NCI-H446 treated with DMSO at 0.1 percent for 48 hours (cell line): ENCODE data around the gene ASGR1.
A peak's percentile ranks its signal among the peaks of the same experiment; 100 is the strongest.
"Not testable (repeated sequence)": the region's sequence is repeated elsewhere in the genome, so short reads cannot be mapped to it uniquely, and the experiment has no call there.

ENCODE experiments used
- DNase-seq: peaks from one replicate; lab custom pipeline; 2025; lab: John Stamatoyannopoulos, UW

Gene ASGR1

GRCh38 chr17:7190276-7190917 is 11.2 kb upstream of the ASGR1 start:
- DNase-seq = no peak

GRCh38 chr17:7186241-7186640 is 7.1 kb upstream of the ASGR1 start:
- no peak for DNase-seq

DNA sequence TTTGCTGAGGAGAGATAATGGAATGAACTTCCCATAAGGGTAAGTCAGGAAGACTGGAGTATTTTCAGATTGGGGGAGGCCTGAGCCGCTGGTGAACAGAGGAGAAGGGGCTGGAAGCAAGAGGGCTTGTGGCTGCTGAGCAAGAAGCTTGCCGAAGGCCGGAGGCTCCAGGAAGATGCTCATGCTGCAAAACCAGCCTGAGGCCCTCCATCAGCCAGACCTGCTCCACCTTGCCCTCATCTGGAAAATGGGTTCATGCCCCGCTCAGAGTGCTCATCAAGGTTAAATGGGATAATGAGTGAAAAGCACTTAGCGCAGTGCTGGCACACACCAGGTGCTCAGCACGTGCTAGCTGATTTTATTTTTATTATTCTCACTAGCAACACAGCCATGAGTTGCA is 5.5 kb upstream of the ASGR1 start:
- DNase-seq = no peak

- no peak for DNase-seq
These were observed 4.9 kb upstream of the ASGR1 start for GRCh38 chr17:7184091-7184488.

GRCh38 chr17:7183433-7184090 is 4.4 kb upstream of the ASGR1 start:
- DNase-seq = no peak

DNA sequence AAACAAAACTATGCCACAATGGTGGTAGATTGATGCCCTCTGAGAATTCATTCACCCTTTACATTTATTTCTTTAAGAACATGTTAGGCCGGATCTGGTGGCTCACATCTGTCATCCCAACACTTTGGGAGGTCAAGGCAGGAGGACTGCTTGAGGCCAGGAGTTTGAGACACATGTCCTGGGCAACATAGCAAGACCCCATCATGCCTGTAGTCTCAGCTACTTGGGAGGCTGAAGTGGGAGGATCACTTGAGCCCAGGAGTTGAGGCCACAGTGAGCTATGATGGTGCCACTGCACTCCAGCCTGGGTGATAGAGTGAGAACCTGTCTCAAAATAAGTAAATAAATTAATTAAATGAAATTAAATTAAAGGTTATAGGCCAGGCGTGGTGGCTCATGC is 2.9 kb upstream of the ASGR1 start:
- not testable (repeated sequence) for DNase-seq

DNA sequence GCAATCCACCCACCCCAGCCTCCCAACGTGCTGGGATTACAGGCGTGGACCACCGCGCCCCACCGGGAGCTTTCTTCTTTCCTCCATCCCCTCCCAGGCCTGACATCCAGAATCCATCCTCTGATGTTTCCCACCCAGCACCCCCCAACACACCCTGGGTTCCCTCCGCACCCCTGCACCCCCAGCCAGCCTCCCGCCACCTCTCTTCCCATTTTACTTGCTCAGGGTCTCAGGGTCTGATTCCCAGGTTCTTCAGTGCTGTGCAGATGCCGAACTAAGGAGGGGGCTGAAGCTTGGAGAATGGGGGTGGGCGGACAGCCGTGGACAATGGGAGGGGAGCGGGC is 225 bp downstream of the ASGR1 start:
- DNase-seq = no peak

- no peak for DNase-seq
These were observed 1.2 kb downstream of the ASGR1 start for GRCh38 chr17:7177954-7178477.

GRCh38 chr17:7177191-7177953 is 1.8 kb downstream of the ASGR1 start:
- DNase-seq = peak; percentile 4

GRCh38 chr17:7176841-7177190 is 2.4 kb downstream of the ASGR1 start:
- no peak for DNase-seq

DNA sequence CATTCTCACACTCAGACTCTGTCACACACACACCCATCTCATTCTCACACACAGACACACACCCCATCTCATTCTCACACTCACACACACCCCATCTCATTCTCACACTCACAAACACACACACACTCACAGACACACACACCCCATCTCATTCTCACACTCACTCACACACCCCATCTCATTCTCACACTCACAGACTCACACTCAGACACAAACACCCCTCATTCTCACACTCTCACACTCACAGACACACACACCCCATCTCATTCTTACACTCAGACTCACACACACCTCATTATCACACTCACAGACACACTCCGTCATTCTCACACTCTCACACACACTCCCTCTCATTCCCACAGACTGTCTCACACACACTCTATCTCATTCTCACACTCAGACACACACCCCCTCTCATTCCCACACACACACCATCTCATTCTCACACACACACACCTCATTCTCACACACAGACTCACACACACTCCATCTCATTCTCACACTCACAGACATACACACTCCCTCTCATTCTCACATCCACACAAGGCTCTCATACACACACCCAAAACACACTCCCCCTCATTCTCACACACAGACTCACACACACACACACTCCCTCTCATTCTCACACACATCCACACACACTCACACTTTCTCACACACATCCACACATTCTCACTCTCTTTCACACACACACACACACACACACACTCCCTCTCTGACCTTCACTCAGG is 2.9 kb downstream of the ASGR1 start:
- no peak for DNase-seq

GRCh38 chr17:7175330-7175733 is 3.8 kb downstream of the ASGR1 start:
- DNase-seq = no peak

GRCh38 chr17:7174603-7175326 is 4.4 kb downstream of the ASGR1 start:
- DNase-seq = no peak

- no peak for DNase-seq
These were observed 5.2 kb downstream of the ASGR1 start for GRCh38 chr17:7173687-7174602.

- DNase-seq = not testable (repeated sequence)
These were observed 6.5 kb downstream of the ASGR1 start for GRCh38 chr17:7172522-7173191.

DNA sequence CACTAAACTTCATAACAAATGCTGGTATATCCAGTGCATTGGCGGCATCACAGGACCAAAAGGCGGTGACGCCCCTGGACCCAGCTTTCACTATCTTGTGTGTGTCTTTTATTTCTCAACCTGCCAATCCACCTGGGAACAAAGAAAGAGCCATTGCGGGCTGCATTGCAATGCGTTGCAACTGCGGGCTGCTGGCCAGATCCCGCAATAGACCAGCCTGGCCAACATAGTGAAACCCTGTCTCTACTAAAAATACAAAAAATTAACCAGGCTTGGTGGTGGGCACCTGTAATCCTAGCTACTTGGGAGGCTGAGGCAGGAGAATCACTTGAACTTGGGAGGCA is 9.6 kb downstream of the ASGR1 start:
- DNase-seq = not testable (repeated sequence)

DNA sequence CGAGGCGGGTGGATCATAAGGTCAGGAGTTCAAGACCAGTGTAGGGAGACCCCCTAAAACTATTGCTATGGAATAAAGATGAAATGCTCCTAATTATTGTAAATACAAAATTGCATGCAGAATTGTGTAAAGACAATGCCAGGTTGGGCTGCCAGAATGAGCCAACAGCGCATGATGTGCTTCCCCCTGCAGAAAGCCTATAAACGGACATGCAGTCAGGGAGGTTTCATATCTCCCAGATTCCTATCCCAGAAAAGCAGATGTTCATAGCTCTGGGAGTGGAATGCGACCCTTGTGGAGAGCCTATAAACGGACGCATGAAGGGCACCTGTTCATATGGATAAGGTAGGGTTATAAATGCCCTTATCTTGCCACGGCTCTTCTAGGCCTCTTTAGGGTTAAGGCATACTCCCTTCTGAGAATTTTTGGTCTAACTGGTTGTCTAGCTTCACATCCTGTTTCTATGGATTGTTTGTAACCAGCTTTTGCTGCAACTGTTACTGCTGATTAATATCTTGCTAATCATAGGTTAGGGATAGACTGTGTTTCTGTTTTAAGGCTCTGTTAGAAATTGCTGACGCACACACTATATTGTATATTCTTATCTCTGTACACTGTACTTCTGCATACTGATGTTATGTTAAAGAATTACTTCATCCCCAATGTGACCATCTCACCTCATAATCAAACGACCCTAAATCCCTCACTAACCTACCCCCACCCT is 10.2 kb downstream of the ASGR1 start:
- not testable (repeated sequence) for DNase-seq

- DNase-seq = no peak
These were observed 11.3 kb downstream of the ASGR1 start for GRCh38 chr17:7167832-7168231.

DNA sequence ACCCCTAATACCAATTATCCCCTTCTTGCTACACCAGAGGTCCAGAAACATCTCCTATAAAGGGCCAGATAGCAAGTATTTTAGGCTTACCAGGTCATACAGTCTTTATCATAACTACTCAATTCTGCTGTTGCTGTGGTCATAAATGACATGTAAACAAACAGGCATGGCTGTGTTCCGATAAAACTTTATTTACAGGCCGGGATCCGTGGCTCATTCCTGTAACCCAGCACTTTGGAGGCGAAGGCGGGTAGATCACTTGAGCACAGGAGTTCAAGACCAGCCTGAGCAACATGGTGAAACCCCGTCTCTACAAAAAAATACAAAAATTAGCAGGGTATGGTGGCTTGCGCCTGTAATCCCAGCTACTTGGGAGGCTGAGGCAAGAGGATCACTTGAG is 12.3 kb downstream of the ASGR1 start:
- DNase-seq = no peak

DNA sequence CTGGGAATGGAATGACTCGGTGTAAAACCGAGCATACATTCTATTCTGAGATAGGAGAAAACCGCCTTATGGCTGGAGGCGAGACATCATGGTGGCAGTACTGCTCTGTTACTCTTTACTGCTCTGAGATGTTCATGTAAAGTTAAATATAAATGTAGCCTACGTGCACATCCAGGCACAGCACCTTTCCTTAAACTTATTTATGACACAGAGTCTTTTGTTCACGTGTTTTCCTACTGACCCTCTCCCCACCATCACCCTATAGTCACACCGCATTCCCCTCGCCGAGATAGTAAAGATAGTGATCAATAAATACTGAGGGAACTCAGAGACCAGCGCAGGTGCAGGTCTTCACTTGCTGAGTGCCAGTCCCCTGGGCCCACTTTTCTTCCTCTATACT is 19.6 kb downstream of the ASGR1 start:
- DNase-seq = not testable (repeated sequence)
